ENCODE results near the gene CADM1.

The CADM1 gene

DNA sequence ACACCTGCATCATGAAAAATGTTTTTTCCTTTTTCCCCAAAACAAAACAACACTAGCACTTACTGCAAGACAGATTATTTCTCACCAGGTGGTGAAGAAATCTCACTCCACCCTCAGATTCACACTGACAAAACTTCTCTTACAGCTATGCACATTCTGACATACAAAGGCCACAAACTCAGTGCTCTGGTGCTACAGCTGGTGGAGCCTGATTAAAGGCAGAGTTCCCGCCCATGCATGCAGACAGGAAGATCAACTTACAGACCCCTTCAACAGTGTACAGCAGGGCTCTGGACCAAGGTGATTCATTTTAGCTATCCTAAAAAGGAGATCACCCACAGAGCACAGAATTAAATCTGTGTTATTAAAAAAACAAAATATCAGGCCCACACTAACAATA, 112.6 kb downstream of the CADM1 start:
- DNase-seq = no peak

DNA sequence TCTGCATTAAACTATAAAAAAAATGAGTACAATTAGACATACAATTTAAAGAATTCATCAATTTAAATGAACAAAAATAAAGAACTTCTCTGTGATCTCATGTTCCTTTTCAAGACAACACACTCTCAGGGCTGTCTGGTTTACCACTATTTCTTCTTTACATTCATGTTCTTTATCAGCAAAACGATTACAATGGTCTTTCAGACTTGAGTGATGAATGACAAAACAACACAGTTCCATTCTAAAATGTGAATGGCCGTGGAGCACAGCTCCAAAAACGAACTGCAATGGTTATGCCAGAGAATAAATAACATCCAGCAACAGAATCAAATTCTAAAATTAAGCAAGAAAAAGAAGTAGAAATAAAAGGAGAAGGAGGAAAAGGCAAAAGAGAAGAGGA, 113.1 kb downstream of the CADM1 start:
- DNase-seq = no peak

DNA sequence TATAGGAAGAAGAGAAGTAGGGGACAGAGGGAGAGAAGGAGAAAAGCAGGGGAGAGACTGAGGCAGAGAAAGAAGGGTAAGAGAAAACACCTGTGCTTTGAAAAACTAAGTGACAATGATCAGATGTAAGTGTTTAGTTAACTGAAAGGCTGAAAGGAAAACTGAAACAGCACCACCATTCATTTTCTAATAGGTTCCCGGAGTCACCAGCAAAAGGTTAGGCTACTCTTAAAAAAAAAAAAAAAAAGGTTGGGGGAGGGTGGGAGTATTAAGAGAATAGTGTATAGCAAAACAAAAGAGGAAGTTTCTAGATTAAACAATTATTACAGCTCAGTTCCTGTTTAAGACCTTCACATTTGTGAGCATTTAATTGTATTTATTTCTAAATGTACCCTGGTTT, 113.8 kb downstream of the CADM1 start:
- DNase-seq = no peak

DNA sequence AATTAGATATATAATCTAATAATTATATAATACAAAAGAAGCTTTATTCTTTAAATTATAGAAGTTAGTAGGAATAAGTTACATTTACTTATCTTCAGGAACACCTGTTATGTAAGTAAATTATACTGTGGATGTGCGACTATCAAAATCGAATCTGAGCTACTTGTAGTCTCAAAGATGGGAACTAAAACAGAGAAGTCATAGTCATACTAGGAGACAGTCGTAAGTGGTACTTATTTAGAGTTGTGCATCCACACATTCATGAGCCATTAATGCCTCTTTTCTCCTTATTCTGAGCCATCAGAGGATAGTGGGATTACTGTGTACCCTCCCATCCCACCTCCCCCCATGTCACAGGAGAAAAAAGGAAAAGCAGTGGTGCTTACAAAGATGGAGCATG, 114.4 kb downstream of the CADM1 start:
- no peak for DNase-seq

DNA sequence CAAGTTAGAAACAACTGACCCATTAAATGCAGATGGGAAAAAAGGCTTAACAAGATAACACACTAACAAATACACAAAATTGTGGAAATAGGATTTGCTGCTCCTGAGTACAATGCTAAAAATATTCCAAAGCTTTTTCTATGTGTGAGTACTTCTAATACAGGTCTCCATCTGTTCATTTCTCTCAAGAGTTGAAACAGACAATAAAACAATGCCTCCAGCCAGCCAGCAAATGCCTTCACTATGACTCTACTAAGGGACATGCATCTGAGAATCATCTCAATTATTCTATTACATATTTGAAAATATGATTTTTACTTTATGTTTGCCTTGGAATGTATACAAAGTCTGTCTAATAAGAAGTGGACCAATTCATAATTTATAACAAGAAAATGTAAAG, 119.0 kb downstream of the CADM1 start:
- no peak for DNase-seq

DNA sequence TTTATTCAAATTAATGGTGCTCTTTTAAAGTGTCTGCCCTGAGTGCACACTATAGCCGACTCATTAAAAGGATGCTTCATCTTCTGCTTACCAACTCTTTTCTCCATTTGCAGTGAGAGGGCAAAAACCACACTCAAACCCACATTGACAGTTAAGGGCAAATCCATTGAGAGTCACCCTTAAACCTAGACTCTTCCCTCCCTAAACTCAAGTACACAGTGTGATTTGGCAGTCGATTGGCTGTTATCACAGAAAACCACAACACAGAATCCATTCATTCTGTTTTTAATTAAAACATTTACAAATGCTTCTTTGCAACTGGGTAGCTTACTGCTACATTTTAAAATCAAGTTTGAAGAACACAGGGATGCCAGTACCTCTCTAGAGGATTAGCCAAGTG, 120.0 kb downstream of the CADM1 start:
- DNase-seq = no peak

DNA sequence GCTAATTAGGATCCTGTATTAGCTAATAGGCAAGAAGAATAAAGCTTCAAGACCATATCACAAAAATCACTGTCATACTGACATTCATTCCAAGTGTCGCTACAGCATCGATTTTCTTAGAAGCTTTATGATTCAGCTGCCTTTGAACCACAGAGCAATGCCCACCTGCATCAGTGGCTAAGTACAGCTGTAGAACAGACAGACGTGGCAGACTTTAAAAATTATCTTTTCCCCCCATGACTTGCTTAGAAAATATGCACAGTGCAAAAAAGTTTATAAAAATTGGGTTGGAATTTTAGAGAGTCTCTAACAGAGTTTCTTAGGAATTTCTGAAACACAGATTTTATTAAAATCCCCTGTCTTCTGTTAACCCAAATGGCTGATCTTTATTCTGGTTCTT, 120.8 kb downstream of the CADM1 start:
- DNase-seq = no peak

DNA sequence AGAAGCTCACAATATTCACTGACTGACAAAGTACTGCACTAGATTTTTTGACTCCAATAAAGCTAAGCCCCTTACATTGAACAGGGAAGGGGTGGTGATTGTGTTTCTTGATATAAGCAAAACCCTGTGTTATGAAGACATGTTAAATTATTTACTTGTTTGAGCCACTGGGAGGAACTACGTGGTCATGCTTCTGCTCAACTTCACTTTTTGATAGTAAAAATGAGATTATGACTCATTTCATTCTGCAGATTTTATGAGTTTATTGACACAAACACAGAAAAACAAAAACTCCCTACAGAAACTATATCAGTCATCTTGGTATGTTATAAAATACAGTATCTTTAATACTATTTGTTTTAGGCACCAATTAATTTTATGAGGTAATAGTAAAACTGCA, 124.7 kb downstream of the CADM1 start:
- DNase-seq = no peak

DNA sequence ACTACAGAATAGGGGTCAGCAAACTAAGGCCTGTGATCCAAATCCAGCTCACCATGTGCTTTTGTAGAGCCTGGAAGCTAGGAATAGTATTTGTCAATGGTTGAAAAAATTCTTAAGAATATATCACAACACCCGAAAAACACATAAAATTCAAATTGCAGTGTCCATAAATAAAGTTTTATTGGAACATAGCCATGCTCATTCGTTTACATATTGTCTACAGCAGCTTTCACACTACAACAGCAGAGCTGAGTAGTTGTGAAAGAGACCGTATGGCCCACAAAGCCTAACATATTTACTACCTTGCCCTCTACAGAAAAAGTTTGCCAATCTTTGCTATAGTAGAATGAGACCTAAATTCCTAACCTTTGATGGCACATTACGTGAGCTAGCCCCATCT, 125.7 kb downstream of the CADM1 start:
- DNase-seq = no peak

DNA sequence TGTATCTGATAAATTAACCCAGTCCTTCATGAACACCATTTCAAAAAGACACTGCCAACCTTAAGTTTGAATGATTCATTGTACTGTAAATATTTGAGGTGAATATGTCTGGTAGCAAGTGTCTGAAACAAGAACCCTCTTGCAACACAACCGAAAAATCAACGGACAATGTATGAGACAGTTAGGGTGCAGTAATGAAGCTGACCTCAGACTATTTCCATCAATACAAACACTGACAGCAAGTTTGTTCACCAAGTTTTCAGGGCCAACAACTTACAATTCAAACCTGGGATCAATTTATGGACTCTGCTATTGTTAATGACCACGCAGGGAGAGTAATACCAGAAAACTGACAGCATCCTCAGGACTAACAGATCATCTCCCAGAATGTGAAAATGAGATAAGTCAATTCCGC, 126.3 kb downstream of the CADM1 start:
- DNase-seq = no peak

DNA sequence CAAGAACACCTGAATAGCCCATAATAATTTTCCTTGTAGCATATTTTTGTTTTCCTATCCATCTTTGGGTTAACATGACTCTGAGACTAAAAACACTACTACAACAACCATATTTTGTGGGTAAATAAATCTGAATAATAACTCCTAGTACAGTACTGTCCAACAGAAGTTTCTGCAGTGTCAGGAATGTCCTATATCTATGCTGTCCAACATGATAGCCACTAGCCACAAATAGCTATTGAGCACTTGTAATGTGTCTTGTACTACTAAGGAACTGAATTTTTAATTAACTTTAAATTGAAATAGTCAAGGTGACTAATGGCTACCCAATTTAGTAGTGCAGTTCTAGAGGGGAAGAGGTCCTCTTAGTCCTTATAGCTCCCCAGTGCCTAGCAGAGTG, 135.6 kb downstream of the CADM1 start:
- no peak for DNase-seq

DNA sequence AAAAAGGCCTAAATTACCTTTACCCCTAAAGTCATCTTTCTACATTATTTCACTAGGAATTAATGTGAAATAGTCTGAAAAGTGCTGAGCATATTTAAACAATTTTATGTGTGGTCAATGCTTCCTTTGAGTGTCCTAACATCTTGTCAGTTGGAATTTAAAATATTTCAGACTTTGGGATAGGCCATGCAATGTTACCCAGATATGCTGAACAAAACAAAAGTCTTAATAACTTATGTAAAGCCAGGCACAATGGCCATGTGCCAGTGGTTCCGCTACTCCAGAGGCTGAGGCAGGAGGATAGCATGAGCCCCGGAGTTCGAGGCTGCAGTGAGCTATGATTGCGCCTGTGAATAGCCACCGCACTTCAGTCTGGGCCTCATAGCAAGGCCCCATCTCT, 137.4 kb downstream of the CADM1 start:
- DNase-seq = no peak

DNA sequence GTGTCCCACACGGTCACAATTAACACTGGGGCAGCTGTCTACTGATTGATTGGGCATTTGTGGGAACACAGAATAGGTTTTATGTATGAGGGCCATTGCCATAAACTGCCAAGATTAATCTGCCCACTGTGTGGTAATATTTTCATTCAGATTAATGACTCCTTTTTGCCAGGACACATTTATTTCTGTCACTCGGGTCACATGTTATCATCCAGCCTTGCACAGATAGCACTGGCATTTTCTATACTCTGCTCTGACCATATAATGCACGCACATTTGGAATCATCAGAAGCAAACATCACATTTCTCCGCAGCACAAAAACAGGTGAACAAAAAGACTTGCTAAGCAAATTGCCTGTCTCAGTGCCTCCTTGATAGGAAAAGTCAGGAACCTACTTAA, 138.3 kb downstream of the CADM1 start:
- DNase-seq = no peak

DNA sequence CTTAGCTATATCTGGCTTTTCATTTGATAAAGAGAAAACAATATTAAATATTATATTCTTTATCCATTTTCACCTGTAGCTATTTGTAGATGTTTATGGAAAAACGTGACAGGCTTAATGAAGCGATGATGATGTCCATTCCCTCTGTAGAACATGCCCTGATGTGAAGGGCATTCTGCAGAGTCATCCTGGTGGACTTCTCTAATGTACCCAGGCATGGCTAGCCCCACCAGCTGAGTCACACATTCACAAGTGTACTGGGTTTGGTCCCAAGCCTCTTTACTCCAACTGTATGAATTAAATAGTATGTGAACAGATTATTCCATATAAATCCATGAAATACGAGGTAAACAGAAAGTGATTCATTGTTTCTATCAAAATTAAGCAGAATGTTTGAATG, 139.3 kb downstream of the CADM1 start:
- no peak for DNase-seq

DNA sequence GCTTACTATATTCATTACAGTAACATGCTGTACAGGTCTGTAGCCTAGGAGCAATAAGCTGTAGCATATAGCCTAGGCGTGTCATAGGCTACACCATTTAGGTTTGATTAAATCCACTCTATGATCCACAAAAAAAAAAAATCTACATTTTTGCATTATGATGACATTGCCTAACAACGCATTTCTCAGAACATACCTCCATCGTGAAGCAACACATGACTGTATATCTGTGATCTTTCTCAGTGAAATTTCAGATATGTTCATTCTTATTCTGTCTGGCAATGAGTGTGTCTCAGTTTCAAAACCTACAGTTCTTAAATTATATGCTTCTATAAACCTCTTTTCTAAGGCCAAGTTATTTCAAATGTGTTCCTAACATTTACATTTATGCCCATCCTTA, 140.3 kb downstream of the CADM1 start:
- no peak for DNase-seq

DNA sequence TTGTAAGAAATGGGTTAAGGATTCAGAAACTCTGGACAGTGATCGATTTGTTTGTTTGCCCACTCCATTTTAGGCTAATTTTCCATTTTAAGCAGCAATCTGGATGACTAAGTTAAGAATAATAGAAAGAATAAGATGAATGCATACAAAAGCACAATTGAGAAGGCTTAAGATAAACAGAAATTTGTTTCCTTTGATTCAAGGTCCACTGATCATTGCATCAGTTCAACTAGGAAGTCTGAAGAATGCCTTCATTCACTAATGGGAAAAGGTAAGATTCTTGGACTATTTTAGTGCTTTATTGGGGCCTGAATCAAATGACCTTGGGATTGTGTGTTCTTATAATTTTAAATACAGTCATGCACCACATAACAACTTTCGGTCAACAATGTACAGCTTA, 140.8 kb downstream of the CADM1 start:
- no peak for DNase-seq

DNA sequence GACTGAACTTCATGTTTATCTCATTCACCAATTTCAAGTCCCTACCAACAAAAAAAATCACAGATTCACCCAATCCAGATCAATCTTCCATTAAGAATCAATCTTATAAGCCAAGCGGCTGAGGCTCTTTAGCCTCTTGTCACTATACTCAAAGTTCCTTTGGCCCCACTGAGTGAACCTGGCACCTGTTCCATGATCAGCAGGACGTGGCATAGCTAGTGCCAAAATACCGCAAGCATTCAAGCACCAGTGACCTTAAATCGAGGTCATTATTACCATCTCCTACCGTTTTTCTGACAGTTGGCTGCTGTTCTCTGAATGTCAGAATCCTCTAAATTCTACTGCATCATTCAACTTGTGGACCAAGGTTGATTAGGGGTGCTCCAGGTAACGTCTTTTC, 141.2 kb downstream of the CADM1 start:
- no peak for DNase-seq

DNA sequence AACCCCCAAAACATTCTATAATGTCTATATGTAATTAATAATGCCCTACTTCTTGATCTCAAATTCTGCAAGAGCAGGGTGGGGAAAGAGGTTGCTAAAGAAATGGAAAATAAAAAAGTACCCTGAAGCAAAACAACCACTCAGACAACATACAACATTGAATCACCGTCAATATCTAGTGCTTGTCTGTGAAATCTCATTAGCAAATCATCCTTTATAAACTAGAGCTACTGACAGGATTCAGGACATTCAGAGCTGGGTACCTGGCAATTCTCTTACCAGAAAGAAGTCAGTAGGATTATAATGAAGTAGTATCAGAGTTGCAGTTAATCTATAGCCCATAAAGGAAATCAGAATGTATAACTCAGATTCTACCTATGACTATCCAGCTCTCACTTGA, 143.2 kb downstream of the CADM1 start:
- no peak for DNase-seq

DNA sequence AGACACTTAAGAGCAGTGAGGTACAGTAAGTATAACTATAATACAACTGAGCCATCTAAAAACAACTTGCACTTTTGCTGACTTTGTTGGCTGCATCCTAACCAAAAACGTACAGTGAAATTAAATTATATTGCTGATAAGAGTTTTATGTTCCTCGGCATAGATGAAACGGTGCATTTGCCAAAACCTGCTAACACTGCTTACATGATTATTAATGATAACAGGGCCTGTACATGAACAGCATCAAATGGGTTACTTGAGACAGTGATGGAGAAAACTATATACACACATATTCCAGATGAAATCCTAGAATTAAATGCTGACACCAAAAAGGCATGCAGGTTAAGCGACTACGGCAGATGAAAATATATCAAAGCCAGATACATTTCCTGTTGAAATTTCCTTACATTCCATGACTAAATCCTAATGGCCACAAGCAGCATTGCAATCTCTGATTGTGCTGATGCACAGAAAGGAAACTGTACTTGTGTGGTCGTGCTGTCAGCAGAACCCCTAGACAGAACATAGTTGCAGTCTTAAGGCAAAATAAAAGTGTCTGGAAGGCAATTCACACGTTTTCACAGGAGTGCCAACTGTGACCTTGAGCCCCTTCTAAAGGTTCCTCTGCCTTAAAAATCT, 143.9 kb downstream of the CADM1 start:
- DNase-seq = no peak

DNA sequence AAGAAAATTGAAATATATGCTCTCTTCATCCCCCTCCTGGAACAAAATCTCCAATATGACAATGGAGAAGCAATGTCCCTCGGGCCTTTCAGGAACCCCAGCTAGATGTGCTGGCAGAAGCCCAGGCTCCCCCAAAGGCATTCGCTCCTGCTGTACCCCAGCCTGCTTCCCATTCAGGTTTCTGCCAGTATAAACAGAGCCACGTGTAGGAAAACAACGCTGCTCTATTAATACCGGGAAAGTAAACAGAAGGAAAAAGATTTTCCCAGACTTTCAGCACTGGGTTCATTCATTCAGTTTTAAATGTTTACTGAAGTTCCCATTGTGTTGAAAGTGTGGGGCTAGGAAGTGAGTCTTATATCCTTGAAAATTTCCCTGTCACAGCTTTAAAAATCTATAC, 147.1 kb downstream of the CADM1 start:
- DNase-seq = no peak

DNA sequence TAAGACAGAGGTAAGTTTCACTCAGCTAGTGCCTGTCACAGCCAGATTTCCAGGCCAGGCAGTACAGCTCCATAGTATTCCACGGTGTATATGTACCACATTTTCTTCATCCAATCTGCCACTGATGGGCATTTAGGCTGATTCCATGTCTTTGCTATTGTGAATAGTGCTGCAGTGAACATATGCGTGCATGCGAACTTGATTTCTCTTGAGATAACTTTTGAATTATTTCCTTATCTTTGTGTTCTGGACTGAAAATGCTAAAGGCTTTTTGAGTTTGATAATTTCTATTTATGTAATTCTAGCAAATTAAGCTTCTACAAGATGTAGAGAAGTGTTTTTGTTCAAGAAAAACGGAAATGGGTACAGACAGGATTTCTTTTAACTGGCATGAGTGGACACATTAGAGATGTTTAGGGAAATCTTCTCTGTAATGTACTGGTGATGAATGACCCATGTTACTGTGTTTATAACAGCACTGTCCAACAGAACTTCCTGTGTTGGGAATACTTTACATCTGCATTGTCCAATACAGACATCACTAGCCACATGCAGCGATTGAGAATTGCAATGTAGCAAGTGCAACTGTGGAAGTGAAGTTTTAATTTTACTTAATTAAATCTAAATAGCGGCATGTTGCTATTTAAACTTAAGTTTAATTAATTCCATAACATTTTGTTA, 151.3 kb downstream of the CADM1 start:
- no peak for DNase-seq

DNA sequence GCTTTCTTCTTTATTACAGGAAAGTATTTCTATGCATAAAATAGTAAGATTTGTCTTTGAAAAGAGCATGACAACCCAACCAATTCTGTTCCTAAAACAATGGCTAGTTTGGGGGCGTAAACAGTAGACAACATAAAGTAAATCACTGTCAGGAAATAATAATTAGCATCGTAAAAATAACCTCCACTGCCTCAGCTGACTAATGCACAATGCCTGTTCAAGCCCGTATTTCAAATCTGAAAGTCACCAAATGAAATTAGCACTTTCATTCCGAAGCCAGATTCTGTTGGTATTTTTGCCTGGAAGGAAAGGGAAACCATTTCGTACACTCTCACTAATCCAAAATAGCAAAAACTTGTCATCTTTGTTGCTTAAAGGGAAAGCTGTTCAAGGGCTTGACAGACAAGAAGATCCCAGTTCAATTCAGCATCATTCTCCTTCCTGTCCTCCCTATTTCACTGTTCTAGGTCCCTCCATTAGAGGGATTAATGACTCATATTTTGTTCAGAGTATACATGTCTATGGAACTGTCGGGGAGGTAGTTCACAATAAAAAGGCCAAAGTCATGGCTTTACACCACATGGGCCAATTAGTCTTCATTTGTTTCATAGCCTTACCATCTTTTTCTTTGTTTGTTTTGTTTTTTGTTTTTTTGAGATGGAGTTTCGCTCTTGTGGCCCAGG, 154.7 kb downstream of the CADM1 start:
- DNase-seq = no peak

DNA sequence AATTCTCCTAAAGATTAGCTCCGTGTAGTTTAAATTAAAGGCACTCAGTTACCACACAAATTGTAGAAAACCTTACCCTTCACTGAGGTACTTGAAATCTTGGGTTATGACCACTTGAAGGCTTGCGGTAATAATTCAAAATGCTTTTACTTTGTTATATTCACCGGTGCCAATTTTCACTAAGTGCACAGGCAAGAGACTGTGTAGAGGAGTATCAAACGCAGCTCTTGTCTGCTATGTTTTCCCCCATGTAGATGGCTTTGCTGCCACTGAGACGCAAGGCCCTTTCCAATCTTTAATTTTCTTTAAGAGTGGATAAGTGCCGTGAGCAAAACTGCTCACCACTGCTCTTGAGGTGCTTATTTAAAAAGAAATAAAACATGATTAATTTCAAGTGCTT, 155.8 kb downstream of the CADM1 start:
- no peak for DNase-seq

DNA sequence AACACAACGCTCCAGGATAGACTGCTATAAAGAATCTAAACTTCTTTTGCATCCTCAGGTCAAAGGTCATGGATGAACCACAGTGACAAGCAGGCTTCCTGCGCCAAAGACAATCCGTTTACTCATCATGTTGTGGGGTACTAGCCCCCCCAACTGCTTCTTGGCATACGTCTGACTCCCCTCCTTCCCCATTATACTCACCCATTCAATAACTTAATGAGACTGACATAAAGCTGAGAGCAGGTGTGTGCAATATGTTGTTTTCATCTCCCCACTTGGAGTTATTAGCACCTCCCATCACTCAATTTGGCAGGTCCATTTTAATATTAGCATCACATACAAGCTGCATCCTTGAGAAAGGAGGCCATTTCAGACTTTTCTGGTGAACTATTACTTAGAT, 157.1 kb downstream of the CADM1 start:
- DNase-seq = no peak

DNA sequence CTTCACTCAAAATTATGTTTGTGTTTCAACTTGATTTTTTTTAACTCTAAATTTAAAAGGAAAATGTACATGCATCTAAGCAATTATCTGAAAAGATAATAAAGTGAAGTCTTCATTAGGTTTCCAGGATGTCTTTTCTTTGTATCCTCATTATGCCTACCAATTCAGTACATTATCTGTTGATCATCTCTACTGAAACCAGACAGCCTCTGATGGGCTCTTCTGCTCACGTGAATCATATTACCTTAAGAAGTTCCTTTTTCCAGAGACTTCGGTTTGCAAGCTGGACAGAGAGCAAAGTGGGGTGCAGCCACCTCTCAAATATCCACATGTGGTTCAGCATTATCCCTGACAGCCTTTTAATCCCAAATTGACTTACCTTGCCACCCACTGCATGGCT, 158.4 kb downstream of the CADM1 start:
- no peak for DNase-seq

Data from SIG-M5 (cell line).